ENCODE results near the gene UBXN7. TPM values are rescaled to one million over a fixed set of nuclear protein-coding genes. Genes with fewer than 3 reads are reported as not detected.
A peak's percentile ranks its signal among the peaks of the same experiment; 100 is the strongest.
"Not testable (repeated sequence)": the region's sequence is repeated elsewhere in the genome, so short reads cannot be mapped to it uniquely, and the experiment has no call there.

The UBXN7 gene
- total RNA-seq, 1 experiment from 2014 or later: 19.0 TPM

DNA sequence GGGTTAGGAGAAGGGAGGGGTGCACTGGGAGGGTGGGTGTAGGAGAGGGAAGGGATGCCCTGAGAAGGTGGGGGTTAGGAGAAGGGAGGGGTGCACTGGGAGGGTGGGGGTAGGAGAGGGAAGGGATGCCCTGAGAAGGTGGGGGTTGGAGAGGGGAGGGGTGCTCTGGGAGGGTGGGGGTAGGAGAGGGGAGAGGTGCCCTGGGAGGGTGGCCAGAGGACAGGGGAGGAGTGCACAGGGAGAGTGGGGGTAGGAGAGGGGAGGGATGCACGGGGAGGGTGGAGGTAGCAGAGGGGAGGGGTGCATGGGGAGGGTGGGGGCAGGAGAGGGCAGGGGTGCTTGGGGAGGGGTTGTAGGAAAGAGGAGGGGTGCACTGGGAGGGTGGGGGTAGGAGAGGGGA lies 97.2 kb downstream of the UBXN7 start:
- in situ Hi-C loops (cut with HindIII; ENCODE audit: low sequenced_read_pairs): no loop called here
- no peak for DNase-seq (ENCODE audit: low spot score)

DNA sequence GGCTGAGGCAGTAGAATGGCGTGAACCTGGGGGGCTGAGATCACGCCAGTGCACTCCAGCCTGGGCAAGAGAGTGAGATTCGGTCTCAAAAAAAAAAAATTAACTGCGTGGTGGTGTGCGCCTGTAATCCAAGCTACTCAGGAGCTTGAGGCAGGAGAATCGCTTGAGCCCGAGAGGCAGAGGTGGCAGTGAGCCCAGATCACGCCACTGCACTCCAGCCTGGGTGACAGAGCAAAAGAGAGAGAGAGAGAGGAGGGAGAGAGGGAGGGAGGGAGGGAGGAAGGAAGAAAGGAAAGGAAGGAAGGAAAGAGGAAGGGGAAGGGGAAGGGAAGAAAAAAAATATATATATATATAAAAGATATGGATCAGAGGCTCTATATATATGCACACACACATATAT lies 100.1 kb downstream of the UBXN7 start:
- in situ Hi-C loops (cut with HindIII; ENCODE audit: low sequenced_read_pairs): no loop called here
- no peak for DNase-seq (ENCODE audit: low spot score)

DNA sequence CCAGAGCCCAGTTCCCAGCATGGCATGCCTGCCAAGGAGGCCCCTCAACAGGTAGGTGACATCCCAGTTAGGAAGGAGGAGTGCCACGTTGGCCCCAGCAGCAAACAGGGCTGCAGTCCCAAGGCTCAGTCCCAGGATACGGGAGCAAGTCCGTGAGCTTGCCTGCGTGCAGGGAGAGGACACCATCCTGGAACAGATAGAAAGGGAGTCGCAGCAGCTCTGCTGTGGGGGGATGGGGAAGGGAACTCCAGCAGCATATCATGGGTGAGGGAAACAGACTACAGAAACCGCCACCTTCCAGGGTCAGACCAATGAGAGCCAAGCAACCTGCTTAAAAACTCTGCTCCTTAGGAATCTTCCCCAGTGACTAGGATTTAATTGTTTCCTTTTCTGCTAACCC lies 104.8 kb downstream of the UBXN7 start:
- in situ Hi-C loops (cut with HindIII; ENCODE audit: low sequenced_read_pairs): no loop called here
- no peak for DNase-seq (ENCODE audit: low spot score)

DNA sequence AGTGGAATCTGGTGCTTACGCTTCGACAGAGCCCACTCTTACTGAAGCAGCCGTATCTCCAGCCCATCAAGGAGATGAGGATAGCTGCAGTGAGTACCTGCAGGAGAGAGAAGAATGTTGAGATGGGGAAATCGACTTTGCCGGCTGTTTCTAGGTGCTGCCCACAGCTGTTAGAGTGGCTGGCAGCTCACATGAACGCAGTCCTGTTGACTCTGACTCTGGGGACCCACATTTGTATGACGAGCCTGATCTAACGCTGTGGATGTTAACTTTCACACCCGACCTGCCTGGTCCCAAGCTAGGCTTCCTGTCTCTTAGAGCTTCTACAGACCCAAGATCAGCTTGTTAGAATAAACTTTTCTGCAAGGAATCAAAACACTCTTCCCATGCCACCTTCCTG lies 105.3 kb downstream of the UBXN7 start:
- in situ Hi-C loops (cut with HindIII; ENCODE audit: low sequenced_read_pairs): no loop called here
- no peak for DNase-seq (ENCODE audit: low spot score)

DNA sequence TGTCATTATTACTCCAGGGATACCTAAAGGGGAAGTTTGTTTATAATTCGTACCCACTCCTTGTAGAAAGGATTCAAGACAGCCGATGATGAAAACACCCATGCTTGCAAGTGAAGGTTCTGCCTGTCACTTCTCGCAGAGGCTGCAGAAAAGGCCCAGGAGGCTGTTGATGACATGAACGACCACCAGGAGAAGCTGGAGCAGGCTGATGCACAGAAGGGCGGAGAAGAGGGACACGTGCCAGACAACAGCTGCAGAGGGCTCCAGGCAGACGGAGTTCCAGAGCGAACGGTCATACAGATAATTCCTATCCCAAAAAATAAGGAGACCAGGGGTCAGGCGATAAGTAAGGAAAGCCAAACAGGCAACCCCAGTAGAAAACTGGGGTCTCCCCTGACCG lies 108.5 kb downstream of the UBXN7 start:
- in situ Hi-C loops (cut with HindIII; ENCODE audit: low sequenced_read_pairs): no loop called here
- no peak for DNase-seq (ENCODE audit: low spot score)

DNA sequence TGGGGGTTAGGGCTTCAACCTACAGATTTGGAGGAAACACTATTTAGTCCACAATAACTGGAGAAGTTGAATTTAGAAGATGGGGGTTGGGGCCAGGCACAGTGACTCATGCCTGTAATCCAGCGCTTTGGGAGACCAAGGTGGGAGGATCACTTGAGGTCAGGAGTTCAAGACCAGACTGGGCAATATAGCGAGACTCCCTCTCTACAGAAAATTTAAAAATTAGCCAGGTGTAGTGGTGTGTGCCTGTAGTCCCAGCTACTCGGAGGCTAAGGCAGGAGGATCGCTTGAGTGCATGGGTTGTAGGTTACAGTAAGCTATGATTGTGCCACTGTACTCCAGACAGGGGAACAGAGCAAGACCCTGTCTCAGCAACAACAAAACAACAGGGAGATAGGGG lies 109.2 kb downstream of the UBXN7 start:
- no peak for DNase-seq (ENCODE audit: low spot score)
- in situ Hi-C loops (cut with HindIII; ENCODE audit: low sequenced_read_pairs): no loop called here

DNA sequence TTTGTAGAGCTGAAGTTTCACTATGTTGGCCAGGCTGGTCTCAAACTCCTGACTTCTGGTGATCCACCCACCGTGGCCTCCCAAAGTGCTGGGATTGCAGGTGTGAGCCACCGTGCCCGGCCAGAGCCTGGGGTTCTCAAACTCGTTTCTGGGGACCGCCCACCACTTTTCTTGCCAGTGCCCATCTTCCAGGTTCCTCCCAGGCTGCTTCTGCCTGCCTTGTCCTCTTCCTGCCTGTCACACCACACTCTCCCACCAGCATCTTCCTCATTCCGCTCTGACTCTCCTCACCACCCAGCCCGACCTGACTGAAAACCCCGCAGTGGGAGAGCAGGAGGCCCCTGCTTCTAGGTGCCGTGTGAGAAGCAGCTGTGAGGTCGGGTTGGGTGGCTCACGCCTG lies 111.1 kb downstream of the UBXN7 start:
- in situ Hi-C loops (cut with HindIII; ENCODE audit: low sequenced_read_pairs): no loop called here
- no peak for DNase-seq (ENCODE audit: low spot score)

DNA sequence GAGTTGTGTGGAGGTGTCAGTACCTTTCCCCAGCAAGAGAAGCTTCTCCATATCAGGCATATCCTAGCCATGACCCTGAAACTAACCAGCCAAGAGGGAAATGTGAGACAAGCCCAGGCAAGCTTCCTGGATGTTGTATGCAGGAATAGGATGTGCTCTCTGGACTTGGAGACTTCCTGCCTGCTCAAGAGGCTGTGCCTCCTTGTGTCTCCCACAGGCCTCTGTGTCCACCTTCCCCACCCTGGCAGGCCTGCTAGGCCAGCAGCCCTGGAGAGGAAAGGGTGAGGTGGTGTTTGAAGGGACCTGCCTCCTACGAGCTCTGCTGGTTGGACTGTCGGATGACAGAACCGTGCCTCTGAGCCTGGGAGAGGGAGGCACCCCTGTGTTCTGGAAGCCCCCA lies 112.1 kb downstream of the UBXN7 start:
- DNase-seq (ENCODE audit: low spot score): no peak
- in situ Hi-C loops (cut with HindIII; ENCODE audit: low sequenced_read_pairs): no loop called here

DNA sequence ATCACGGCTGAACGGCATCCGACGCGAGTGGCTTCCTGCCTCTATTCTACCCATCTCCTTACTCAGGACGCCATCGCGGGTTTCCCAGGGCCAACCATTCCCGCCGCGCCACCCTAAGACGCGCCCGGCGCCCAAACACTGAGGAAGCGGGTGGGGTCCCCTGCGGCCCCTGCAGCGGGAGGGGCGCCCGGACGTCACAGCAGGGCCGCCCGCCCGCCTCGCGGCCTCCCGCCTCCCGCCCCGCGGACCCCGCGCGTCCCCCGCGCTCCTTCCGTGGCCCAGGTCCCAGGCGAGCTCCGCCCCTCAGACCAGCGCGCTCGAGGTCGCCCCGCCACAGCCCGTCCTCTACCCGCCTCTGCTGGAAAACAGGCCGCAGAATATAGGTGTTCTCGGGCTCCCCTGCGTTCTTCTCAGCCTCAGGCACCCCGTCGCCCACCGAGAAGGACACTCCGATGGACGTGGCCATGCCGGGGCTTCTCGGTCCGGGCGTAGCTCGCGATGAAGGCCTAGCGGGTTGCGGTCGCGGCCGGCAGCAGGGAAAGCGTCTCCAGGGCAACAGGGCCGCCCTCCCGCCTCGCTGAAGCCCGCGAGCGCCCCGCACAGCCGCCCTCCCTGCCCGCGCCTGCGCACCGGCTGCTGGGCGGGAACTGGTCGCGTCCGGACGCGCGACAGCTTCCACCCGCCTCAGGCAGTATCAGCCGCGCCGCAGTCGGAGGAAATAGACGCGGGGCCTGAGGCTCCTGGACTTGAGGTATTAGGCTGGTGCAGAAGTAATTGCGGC lies 114.3 kb downstream of the UBXN7 start, which contains the start of gene DYNLT2B:
Gene DYNLT2B, minus strand, starts transcription at position 554 of the 781 bp plus-strand sequence. Its CDS starts 88 bp downstream, at position 466.
- in situ Hi-C loops (cut with HindIII; ENCODE audit: low sequenced_read_pairs): no loop called here
- DNase-seq (ENCODE audit: low spot score): peak; percentile 91

DNA sequence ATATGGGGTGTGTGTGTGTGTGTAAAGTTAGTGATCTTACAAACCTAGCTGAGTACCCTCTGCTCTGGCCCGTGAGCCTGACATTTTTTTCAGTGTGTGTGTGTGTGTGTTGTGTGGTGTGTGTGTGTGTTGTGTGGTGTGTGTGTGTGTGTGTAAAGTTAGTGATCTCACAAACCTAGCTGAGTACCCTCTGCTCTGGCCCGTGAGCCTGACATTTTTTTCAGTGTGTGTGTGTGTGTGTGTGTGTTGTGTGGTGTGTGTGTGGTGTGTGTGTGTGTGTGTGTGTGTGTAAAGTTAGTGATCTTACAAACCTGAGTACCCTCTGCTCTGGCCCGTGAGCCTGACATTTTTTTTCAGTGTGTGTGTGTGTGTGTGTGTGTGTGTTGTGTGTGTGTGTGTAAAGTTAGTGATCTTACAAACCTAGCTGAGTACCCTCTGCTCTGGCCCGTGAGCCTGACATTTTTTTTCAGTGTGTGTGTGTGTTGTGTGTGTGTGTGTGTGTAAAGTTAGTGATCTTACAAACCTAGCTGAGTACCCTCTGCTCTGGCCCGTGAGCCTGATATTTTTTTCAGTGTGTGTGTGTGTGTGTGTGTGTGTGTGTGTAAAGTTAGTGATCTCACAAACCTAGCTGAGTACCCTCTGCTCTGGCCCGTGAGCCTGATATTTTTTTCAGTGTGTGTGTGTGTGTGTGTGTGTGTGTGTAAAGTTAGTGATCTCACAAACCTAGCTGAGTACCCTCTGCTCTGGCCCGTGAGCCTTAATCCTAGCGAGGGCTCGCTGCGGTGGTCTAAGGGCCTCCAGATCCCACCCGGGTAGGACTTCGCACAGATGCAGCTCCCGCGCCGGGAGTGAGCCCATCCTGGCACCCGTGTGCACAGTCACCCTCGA lies 115.2 kb downstream of the UBXN7 start:
- in situ Hi-C loops (cut with HindIII; ENCODE audit: low sequenced_read_pairs); DNase-seq (ENCODE audit: low spot score): not testable (repeated sequence)

DNA sequence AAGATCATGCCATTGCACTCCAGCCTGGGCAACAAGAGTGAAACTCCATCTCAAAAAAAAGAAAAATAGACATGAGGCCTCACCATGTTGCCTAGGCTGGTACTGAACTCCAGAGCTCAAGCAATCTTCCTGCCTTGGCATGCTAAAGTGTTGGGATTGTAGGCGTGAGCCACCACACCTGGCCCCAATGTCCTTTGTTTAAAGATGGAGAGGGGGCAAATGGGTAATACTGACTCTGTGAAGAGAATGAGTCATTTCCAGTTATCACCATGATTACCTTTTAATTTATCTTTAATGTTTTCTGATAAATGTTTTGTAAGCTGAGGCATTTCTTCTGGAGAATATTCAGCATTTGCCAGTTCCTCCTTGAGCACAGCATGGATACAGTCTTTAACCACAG lies 116.4 kb downstream of the UBXN7 start:
- in situ Hi-C loops (cut with HindIII; ENCODE audit: low sequenced_read_pairs): no loop called here
- DNase-seq (ENCODE audit: low spot score): no peak

DNA sequence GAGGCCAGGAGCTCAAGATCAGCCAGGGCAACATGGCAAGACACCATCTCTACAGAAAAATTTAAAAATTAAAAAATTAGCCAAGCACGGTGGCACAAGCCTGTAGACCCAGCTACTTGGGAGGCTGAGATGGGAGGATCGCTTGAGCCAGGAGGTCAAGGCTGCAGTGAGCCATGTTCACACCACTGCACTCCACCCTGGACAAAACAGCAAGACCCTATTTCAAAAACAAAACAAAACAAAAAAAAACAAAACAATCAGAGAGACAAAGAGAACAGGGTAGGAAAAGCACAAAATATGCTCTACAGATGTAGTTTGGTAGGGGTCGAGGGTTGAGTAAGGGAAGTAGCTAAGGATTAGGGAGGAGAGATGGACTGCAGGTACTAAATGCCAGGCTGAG lies 117.6 kb downstream of the UBXN7 start:
- in situ Hi-C loops (cut with HindIII; ENCODE audit: low sequenced_read_pairs): no loop called here

DNA sequence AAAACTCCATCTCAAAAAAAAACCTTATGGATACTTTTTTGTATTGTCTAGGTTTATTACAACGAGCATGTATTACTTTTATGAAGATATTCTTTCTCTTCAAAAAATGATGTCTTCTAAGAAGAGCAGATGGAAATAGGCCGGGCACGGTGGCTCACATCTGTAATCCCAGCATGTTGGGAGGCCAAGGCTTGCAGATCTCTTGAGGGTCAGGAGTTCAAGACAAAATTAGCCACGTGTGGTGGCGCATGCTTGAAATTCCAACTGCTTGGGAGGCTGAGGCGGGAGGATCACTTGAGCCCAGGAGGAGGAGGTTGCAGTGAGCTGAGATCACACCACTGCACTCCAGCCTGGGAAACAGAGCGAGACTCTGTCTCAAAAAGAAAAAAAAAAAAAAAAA lies 118.1 kb downstream of the UBXN7 start:
- in situ Hi-C loops (cut with HindIII; ENCODE audit: low sequenced_read_pairs): not testable (repeated sequence)

More for the DNA sequence above, 117.6 kb downstream of the UBXN7 start:
- DNase-seq (ENCODE audit: low spot score): no peak

DNA sequence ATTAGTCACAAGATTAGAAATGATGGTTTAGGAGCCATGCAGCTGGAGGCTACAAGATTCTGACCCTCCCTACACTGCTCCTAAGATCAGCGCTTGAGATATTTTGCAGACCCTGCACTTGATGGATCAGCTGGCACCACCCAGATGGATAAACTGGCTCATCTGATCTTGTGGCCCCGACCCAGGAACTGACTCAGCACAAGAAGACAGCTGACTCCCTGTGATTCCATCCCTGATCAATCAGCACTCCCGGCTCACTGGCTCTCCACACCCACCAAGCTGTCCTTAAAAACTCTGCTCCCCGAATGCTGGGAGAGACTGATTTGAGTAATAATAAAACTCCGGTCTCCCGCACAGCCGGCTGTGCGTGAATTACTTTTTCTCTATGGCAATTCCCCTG lies 129.3 kb downstream of the UBXN7 start:
- DNase-seq (ENCODE audit: low spot score); in situ Hi-C loops (cut with HindIII; ENCODE audit: low sequenced_read_pairs): not testable (repeated sequence)

More for the DNA sequence above, 118.1 kb downstream of the UBXN7 start:
- DNase-seq (ENCODE audit: low spot score): not testable (repeated sequence)

DNA sequence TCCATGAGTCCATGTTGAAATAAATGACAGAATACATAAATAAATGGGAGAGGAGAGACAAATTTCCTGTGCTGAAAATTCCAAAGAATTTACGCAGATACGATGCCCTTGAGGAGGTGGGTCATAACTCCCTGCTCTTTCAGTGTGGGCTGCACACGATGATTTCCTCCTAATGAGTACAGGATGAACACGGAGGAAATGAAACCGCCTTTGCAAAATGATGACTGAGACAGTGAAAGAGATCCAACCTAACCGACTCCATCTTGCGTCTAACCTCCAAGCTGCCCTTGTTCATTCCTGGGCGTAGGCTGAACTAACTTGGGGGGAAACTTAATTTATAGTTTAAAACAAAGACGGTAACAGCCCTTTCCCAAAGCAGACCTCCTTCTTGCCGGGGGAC lies 129.7 kb downstream of the UBXN7 start:
- in situ Hi-C loops (cut with HindIII; ENCODE audit: low sequenced_read_pairs): not testable (repeated sequence)

DNA sequence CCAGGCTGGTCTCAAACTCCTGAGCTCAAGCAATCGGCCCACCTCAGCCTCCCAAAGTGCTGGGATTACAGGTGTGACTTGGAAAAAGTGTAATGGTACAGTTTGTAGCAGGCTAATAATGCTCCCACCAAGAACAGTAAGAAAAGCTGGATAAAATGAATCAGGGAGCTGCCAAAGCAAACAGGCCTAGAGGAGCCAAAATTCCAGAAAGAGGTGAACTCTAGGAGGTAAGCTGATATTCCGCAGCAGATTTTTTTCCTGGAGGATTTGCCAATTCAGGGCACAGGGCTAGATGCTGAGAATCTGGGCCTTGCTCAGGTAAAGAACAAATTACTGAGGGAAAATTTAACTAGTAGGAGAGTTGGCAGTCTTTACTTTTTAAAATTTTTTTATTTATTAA lies 133.7 kb downstream of the UBXN7 start:
- in situ Hi-C loops (cut with HindIII; ENCODE audit: low sequenced_read_pairs): no loop called here
- DNase-seq (ENCODE audit: low spot score): no peak

More for the DNA sequence above, 129.7 kb downstream of the UBXN7 start:
- not testable (repeated sequence) for DNase-seq (ENCODE audit: low spot score)
